Kasumi-1 (cell line): ENCODE measurements around the gene PDPK1.

Source experiments
- DNase-seq, 2 experiments: peaks; one replicate each; lab custom pipeline; 2025; lab: John Stamatoyannopoulos, UW

PDPK1 gene

GRCh38 chr16:2507052-2507659 lies 30.7 kb upstream of the PDPK1 start:
- peak in 1 of 2 experiments; percentile 24 for DNase-seq

GRCh38 chr16:2507665-2508064 lies 30.2 kb upstream of the PDPK1 start:
- DNase-seq: no peak

GRCh38 chr16:2508722-2509400 lies 29.0 kb upstream of the PDPK1 start:
- no peak for DNase-seq

GRCh38 chr16:2511128-2511800 lies 26.6 kb upstream of the PDPK1 start:
- no peak for DNase-seq

GRCh38 chr16:2511996-2512734 lies 25.7 kb upstream of the PDPK1 start:
- no peak for DNase-seq

- no peak for DNase-seq
Measured at GRCh38 chr16:2512735-2513404, 25.0 kb upstream of the PDPK1 start.

GRCh38 chr16:2513405-2514332 lies 24.2 kb upstream of the PDPK1 start, which contains the start of gene ATP6V0C:
TSS of gene ATP6V0C (plus strand) at chr16:2513952. CDS start at chr16:2514104, 152 bp downstream.
- DNase-seq: peak; percentile 48 to 62

GRCh38 chr16:2514333-2515179 lies 23.3 kb upstream of the PDPK1 start:
- no peak for DNase-seq

- no peak for DNase-seq
Measured at GRCh38 chr16:2515180-2515851, 22.5 kb upstream of the PDPK1 start.

- peak; percentile 37 to 67 for DNase-seq
Measured at GRCh38 chr16:2516391-2517240, 21.2 kb upstream of the PDPK1 start.

GRCh38 chr16:2517954-2518605 lies 19.7 kb upstream of the PDPK1 start:
- no peak for DNase-seq

- no peak for DNase-seq
Measured at GRCh38 chr16:2518823-2519710, 18.8 kb upstream of the PDPK1 start.

GRCh38 chr16:2519711-2520080 lies 18.1 kb upstream of the PDPK1 start:
- no peak for DNase-seq

- peak; percentile 60 to 68 for DNase-seq
Measured at GRCh38 chr16:2520097-2520783, 17.6 kb upstream of the PDPK1 start, which contains the start of gene AMDHD2. TSS of gene AMDHD2 (plus strand) at chr16:2520371. CDS start at chr16:2520459, 88 bp downstream.

- DNase-seq: peak in 1 of 2 experiments; percentile 15
Measured at GRCh38 chr16:2520784-2521531, 16.9 kb upstream of the PDPK1 start.
